Parathyroid adenoma (tissue), 2 donors: ENCODE measurements around the gene CPNE9.

Experiments used
- H2AFZ ChIP-seq: fragments of 300-600 bp; sonication (generic); one replicate; pipeline ENCODE4 v1.7.0; 2017; ENCODE audit warnings: antibody characterized with exemption, mild to moderate bottlenecking
- H3K27ac ChIP-seq: fragments of 300-600 bp; sonication (generic); one replicate; pipeline ENCODE4 v1.7.0; 2017
- H3K27me3 ChIP-seq: fragments of 300-600 bp; sonication (generic); one replicate; pipeline ENCODE4 v1.7.0; 2017; ENCODE audit warnings: low read length; ENCODE audit not compliant: control insufficient read depth, insufficient read depth
- H3K36me3 ChIP-seq: fragments of 300-600 bp; sonication (generic); one replicate; pipeline ENCODE4 v1.7.0; 2017; ENCODE audit warnings: low read length; ENCODE audit not compliant: control insufficient read depth, insufficient read depth
- H3K4me1 ChIP-seq: fragments of 300-600 bp; sonication (generic); one replicate; pipeline ENCODE4 v1.7.0; 2017; ENCODE audit warnings: control low read depth
- H3K4me2 ChIP-seq: fragments of 300-600 bp; sonication (generic); one replicate; pipeline ENCODE4 v1.7.0; 2017; ENCODE audit warnings: low read length
- H3K4me3 ChIP-seq: fragments of 300-600 bp; sonication (generic); one replicate; pipeline ENCODE4 v1.7.0; 2017; ENCODE audit warnings: low read depth, low read length
- H3K79me2 ChIP-seq: fragments of 300-600 bp; sonication (generic); one replicate; pipeline ENCODE4 v1.7.0; 2017; ENCODE audit warnings: control low read depth
- H3K9ac ChIP-seq: fragments of 300-600 bp; sonication (generic); one replicate; pipeline ENCODE4 v1.7.0; 2017; ENCODE audit warnings: mild to moderate bottlenecking
- H3K9me3 ChIP-seq: fragments of 300-600 bp; sonication (generic); one replicate; pipeline ENCODE4 v1.7.0; 2017; ENCODE audit warnings: low read length; ENCODE audit not compliant: control insufficient read depth
- TF ChIP-seq, protein P1 (sequence below): fragments of 300-600 bp; sonication (generic); IDR thresholded peaks from one replicate; pipeline ENCODE4 v1.7.0; 2017; ENCODE audit warnings: antibody characterized with exemption, mild to moderate bottlenecking
- donor health status: primary hyperparathyroidism.

Gene CPNE9

DNA sequence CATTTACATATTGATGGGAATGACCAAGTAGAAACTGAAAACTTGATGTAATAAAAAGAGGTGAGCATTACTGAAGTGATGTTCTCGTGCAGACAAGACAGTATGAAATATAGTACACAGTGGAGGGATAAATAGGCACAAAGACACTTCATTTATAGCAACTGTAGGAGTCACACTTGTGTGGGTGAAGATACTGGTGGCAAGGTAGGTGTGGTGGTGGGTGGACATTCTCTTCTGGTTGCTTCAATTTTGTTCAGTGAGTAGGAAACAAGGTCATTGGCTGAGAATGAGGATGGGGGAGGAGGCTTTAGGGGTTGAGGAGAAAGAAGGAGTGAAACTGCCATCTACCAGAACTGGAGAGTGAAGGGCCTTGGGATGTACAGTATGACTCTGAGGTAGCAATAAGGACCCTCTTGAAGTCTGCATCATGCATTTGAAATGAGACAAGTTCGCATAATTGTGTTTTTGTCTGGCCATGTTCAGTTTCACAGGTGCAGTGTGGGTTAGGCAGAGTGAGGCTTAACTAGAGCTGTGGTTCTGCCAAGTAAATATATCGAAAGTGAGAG, 6.6 kb downstream of the CPNE9 start:
- Histone ChIP-seq H3K79me2 (no peaks in the 10 kb centered on the region), H3K9ac (no peak overlapping the region), H3K27ac (no peak overlapping the region), H3K9me3 (no peaks in the 10 kb centered on the region), H2AFZ (no peak overlapping the region), H3K27me3 (no peaks in the 10 kb centered on the region), H3K4me1 (no peaks in the 10 kb centered on the region), H3K36me3 (no peaks in the 10 kb centered on the region), H3K4me3 (no peak overlapping the region), H3K4me2 (no peak overlapping the region)
- TF ChIP-seq, protein P1, sequence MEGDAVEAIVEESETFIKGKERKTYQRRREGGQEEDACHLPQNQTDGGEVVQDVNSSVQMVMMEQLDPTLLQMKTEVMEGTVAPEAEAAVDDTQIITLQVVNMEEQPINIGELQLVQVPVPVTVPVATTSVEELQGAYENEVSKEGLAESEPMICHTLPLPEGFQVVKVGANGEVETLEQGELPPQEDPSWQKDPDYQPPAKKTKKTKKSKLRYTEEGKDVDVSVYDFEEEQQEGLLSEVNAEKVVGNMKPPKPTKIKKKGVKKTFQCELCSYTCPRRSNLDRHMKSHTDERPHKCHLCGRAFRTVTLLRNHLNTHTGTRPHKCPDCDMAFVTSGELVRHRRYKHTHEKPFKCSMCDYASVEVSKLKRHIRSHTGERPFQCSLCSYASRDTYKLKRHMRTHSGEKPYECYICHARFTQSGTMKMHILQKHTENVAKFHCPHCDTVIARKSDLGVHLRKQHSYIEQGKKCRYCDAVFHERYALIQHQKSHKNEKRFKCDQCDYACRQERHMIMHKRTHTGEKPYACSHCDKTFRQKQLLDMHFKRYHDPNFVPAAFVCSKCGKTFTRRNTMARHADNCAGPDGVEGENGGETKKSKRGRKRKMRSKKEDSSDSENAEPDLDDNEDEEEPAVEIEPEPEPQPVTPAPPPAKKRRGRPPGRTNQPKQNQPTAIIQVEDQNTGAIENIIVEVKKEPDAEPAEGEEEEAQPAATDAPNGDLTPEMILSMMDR, result no peak

DNA sequence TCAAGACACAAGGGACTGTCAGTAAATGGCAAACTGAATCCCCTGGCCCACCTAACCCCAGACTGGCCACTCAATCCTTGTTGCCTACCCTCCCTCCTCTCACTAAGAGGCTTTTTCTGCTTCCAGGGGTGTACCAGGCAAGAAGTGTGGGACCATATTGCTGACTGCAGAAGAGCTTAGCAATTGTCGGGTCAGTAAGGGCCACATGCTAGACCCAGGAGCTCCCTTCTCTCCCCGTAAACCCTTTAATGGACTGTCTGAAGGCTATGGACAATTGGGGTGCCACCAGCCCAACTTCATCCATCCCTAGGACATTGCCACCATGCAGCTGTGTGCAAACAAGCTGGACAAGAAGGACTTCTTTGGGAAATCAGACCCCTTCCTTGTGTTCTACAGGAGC, 8.8 kb downstream of the CPNE9 start:
- Histone ChIP-seq H3K9ac (no peak overlapping the region), H3K9me3 (no peaks in the 10 kb centered on the region), H3K4me1 (no peaks in the 10 kb centered on the region), H3K4me2 (no peak overlapping the region), H2AFZ (no peak overlapping the region), H3K27me3 (no peaks in the 10 kb centered on the region), H3K36me3 (no peaks in the 10 kb centered on the region), H3K4me3 (no peak overlapping the region), H3K79me2 (no peaks in the 10 kb centered on the region), H3K27ac (no peak overlapping the region)
- TF ChIP-seq, protein P1, result no peak

DNA sequence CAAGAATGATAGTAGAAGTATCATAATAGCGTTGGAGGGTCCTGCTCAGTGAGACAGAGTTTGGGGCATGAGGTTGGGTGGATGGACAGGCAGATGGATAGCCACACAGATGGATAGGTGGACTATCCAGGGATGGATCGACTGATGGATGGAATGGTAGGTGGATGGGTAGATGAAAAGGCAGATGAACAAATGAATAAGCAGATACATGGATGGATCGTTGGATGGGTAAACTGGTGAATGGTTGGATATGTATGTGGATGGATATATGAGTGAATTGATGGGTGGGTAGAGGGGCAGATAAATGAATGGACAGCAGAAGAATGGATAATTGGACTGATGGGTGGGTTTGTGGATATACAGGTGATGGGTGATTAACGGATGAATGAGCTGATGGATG, 9.5 kb downstream of the CPNE9 start:
- no peaks in the 10 kb centered on the region for H3K27me3 ChIP-seq
- H3K36me3 ChIP-seq, result no peaks in the 10 kb centered on the region
- no peak overlapping the region for H3K9ac ChIP-seq
- no peaks in the 10 kb centered on the region for H3K79me2 ChIP-seq
- no peak overlapping the region for H3K4me2 ChIP-seq
- TF ChIP-seq, protein P1, result no peak
- H3K4me1 ChIP-seq, result no peaks in the 10 kb centered on the region
- H3K27ac ChIP-seq, result no peak overlapping the region
- H3K4me3 ChIP-seq, result no peak overlapping the region
- no peaks in the 10 kb centered on the region for H3K9me3 ChIP-seq
- no peak overlapping the region for H2AFZ ChIP-seq

DNA sequence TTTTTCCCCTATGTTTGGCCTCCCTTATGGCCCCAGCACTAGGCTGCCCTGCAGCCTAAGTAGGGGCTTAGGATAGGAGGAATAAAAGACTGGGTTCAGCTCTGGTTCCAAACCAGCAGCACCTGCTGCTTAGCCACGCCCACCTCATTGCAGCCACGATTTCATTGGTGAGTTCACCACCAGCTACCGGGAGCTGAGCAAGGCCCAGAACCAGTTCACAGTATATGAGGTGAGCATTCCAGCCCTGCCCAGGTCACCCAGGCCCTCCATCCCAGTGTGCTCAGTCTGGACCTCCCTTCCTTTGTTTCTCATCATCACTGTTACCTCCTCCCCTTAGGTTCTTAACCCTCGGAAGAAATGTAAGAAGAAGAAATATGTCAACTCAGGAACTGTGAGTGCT, 11.5 kb downstream of the CPNE9 start:
- TF ChIP-seq, protein P1, result no peak
- Histone ChIP-seq H3K4me2 (no peak overlapping the region), H3K27me3 (no peaks in the 10 kb centered on the region), H3K27ac (no peak overlapping the region), H3K4me1 (no peaks in the 10 kb centered on the region), H3K9ac (no peak overlapping the region), H3K4me3 (no peak overlapping the region), H3K9me3 (no peaks in the 10 kb centered on the region), H3K79me2 (no peaks in the 10 kb centered on the region), H3K36me3 (no peaks in the 10 kb centered on the region), H2AFZ (peak overlapping the region; percentile 28)

DNA sequence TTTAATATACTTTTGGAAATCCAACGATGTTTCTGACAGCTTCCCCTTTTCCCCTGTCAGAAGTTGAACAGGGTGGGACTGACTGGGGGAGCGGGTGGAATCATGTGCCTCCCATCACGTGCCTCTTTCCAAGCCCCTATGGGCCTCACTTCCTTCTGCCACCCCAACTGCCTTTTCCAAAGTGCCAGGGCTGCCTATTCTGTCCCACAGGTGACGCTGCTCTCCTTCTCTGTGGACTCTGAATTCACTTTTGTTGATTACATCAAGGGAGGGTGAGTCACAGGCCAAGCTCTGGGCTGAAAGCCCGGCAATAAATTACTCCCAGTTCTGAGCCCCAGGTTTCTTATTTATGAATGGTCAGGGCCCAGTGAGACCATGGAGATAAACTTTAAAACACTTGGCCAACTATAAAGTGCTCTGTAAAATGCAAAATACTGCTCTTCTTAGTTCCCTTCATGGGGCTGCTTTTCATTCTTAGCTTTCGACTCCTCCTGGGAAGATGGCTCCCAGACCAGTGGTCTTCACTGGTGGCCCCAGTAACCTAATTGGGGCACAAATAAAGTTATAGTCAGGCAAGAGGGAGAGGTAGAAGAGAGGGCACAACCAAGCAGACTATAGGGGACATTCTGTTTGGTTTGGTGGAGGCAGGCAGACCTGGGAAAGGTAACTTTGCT, 12.3 kb downstream of the CPNE9 start:
- no peak overlapping the region for H3K27ac ChIP-seq
- H3K9ac ChIP-seq, result no peak overlapping the region
- no peaks in the 10 kb centered on the region for H3K4me1 ChIP-seq

More for the DNA sequence above, 12.3 kb downstream of the CPNE9 start:
- Histone ChIP-seq H3K9me3 (no peaks in the 10 kb centered on the region), H3K36me3 (no peaks in the 10 kb centered on the region), H3K27me3 (no peaks in the 10 kb centered on the region), H3K4me2 (no peak overlapping the region), H2AFZ (peak overlapping the region; percentile 28), H3K4me3 (no peak overlapping the region), H3K79me2 (no peaks in the 10 kb centered on the region)
- TF ChIP-seq, protein P1, result peak; percentile 45
